ENCODE measurements around the gene PDIA2.

The PDIA2 gene

GRCh38 chr16:291539-291938, 8.6 kb downstream of the PDIA2 start:
- TF ChIP-seq CTCF (IDR thresholded peaks at IDR 0.05; ENCODE audit: low read length, missing control alignments), result no peak
- no peak for DNase-seq (ENCODE audit: low read depth)
- no peak overlapping the region for H3K4me3 ChIP-seq (replicated peaks; ENCODE audit: low read depth, low read length)

GRCh38 chr16:293043-293775, 10.2 kb downstream of the PDIA2 start:
- no peak for DNase-seq (ENCODE audit: low read depth)
- TF ChIP-seq CTCF (IDR thresholded peaks at IDR 0.05; ENCODE audit: low read length, missing control alignments), result no peak
- no peak overlapping the region for H3K4me3 ChIP-seq (replicated peaks; ENCODE audit: low read depth, low read length)

- no peak for TF ChIP-seq CTCF (IDR thresholded peaks at IDR 0.05; ENCODE audit: low read length, missing control alignments)
- H3K4me3 ChIP-seq (replicated peaks; ENCODE audit: low read depth, low read length), result no peak overlapping the region
- no peak for DNase-seq (ENCODE audit: low read depth)
These were observed 13.3 kb downstream of the PDIA2 start for GRCh38 chr16:296276-296675.

- TF ChIP-seq CTCF (IDR thresholded peaks at IDR 0.05; ENCODE audit: low read length, missing control alignments), result no peak
- H3K4me3 ChIP-seq (replicated peaks; ENCODE audit: low read depth, low read length), result no peak overlapping the region
- DNase-seq (ENCODE audit: low read depth), result no peak
These were observed 14.0 kb downstream of the PDIA2 start for GRCh38 chr16:296806-297510.

GRCh38 chr16:297832-298231, 14.9 kb downstream of the PDIA2 start:
- no peak overlapping the region for H3K4me3 ChIP-seq (replicated peaks; ENCODE audit: low read depth, low read length)

GRCh38 chr16:301235-301634, 18.3 kb downstream of the PDIA2 start:
- TF ChIP-seq CTCF (IDR thresholded peaks at IDR 0.05; ENCODE audit: low read length, missing control alignments), result no peak
- no peak overlapping the region for H3K4me3 ChIP-seq (replicated peaks; ENCODE audit: low read depth, low read length)
- no peak for DNase-seq (ENCODE audit: low read depth)

More at GRCh38 chr16:297832-298231, 14.9 kb downstream of the PDIA2 start:
- DNase-seq (ENCODE audit: low read depth), result no peak
- TF ChIP-seq CTCF (IDR thresholded peaks at IDR 0.05; ENCODE audit: low read length, missing control alignments), result no peak

All from fibroblast of pulmonary artery (primary cell).